PC-3 (cell line): ENCODE results near the gene USP32. TPM values are rescaled to one million over a fixed set of nuclear protein-coding genes. Genes with fewer than 3 reads are reported as not detected.

ENCODE experiments used
- ATAC-seq: fragments of 200-7000 bp; cut with Tn5 transposase; 2 replicates; pipeline ENCODE4 v1.9.1; 2020; ENCODE audit warnings: mild to moderate bottlenecking, moderate library complexity
- BruUV-seq: library from RNA; stranded (reverse); fragments of 400-500 nt; replicated peaks from 2 replicates; lab custom pipeline; 2021; lab: Mats Ljungman, UMichigan
- CTCF ChIA-PET: fragments of 300-600 bp; sonication (Branson Sonifier 250); formaldehyde crosslinking; loops from one replicate; lab custom pipeline; 2022; ENCODE audit warnings: antibody characterized with exemption; lab: Charles Lee
- POLR2A ChIA-PET: fragments of 300-600 bp; sonication (Branson Sonifier 250); formaldehyde crosslinking; loops from one replicate; lab custom pipeline; 2022; ENCODE audit warnings: antibody characterized with exemption; ENCODE audit not compliant: unreplicated experiment; lab: Charles Lee
- DNase-seq: peaks from one replicate; pipeline ENCODE4 v3.0.0-alpha.2; 2015
- H2AFZ ChIP-seq: fragments of 300-600 bp; sonication (generic); 2 replicates; pipeline ENCODE4 v1.6.0; 2016; ENCODE audit warnings: antibody characterized with exemption, low read length
- H3F3A ChIP-seq: fragments of 300-600 bp; sonication (generic); one replicate; pipeline ENCODE4 v1.6.0; 2017; ENCODE audit warnings: antibody characterized with exemption, low read length, control low read depth, mild to moderate bottlenecking; ENCODE audit not compliant: unreplicated experiment
- H3K27ac ChIP-seq: fragments of 300-600 bp; sonication (generic); 2 replicates; pipeline ENCODE4 v1.5.1; 2016; ENCODE audit warnings: mild to moderate bottlenecking, low read length
- H3K27me3 ChIP-seq: fragments of 300-600 bp; sonication (generic); 2 replicates; pipeline ENCODE4 v1.6.1; 2016; ENCODE audit warnings: low read length, mixed read lengths
- H3K36me3 ChIP-seq: fragments of 300-600 bp; sonication (generic); 2 replicates; pipeline ENCODE4 v1.6.1; 2016; ENCODE audit warnings: low read depth, mixed run types, low read length, mixed read lengths
- H3K4me1 ChIP-seq: fragments of 300-600 bp; sonication (generic); 2 replicates; pipeline ENCODE4 v1.5.1; 2016; ENCODE audit warnings: low read length; ENCODE audit not compliant: insufficient read depth
- H3K4me2 ChIP-seq: fragments of 300-600 bp; sonication (generic); 2 replicates; pipeline ENCODE4 v1.6.0; 2016; ENCODE audit warnings: low read length
- H3K4me3 ChIP-seq: fragments of 300-600 bp; sonication (generic); 2 replicates; pipeline ENCODE4 v1.5.1; 2016; ENCODE audit warnings: mild to moderate bottlenecking, low read length, mixed read lengths
- H3K79me2 ChIP-seq: fragments of 300-600 bp; sonication (generic); 2 replicates; pipeline ENCODE4 v1.6.1; 2017; ENCODE audit warnings: low read length, mixed read lengths
- H3K9ac ChIP-seq: fragments of 300-600 bp; sonication (generic); 2 replicates; pipeline ENCODE4 v1.6.0; 2016; ENCODE audit warnings: mild to moderate bottlenecking, low read length
- H3K9me2 ChIP-seq: fragments of 300-600 bp; sonication (generic); replicated peaks from 2 replicates; pipeline ENCODE4 v1.6.1; 2016; ENCODE audit warnings: mixed run types, low read length, mixed read lengths
- H3K9me3 ChIP-seq: fragments of 300-600 bp; sonication (generic); 2 replicates; pipeline ENCODE4 v1.6.1; 2016; ENCODE audit warnings: low read length, mixed read lengths
- H4K20me1 ChIP-seq: fragments of 300-600 bp; sonication (generic); 2 replicates; pipeline ENCODE4 v1.6.1; 2016; ENCODE audit warnings: low read length, mixed read lengths
- CTCF ChIP-seq: fragments of 300-600 bp; sonication (generic); conservative IDR thresholded peaks from 2 replicates; pipeline ENCODE4 v1.5.1; 2017; ENCODE audit warnings: antibody characterized with exemption, low read depth, mild to moderate bottlenecking, low read length
- EZH2 ChIP-seq: fragments of 300-600 bp; sonication (generic); IDR thresholded peaks from one replicate; pipeline ENCODE4 v1.6.1; 2017; ENCODE audit warnings: antibody characterized with exemption, mild to moderate bottlenecking, low read length; ENCODE audit not compliant: unreplicated experiment
- EZH2phosphoT487 ChIP-seq: fragments of 300-600 bp; sonication (generic); IDR thresholded peaks from 2 replicates; pipeline ENCODE4 v1.6.1; 2018; ENCODE audit warnings: mild to moderate bottlenecking, antibody characterized with exemption, low read length, borderline replicate concordance
- intact Hi-C: fragments of 100-400 bp; cut with micrococcal nuclease; formaldehyde crosslinking; loops from 2 replicates; pipeline ENCODE4 v1.9.0; 2023
- total RNA-seq: library from RNA; depleted of rRNA; stranded (reverse); fragments of >200 nt; gene quantifications from 2 replicates; pipeline ENCODE4 v1.2.3, GENCODE V29; 2014

USP32 gene
- total RNA-seq, 1 experiment from 2014 or later = 34.1 TPM

GRCh38 chr17:60371416-60371815 is 20.5 kb downstream of the USP32 start:
- intact Hi-C loops = loop anchor here (5.0 kb wide), 1 partner anchor 49 kb away; no protein-coding TSS in a partner anchor
- H3K9ac ChIP-seq = no peak overlapping the region
- H3K27me3 ChIP-seq = no peaks in the 10 kb centered on the region
- ChIA-PET POLR2A (interaction anchor here (0.6 kb wide), 1 partner anchor 19 kb away, joined by 5 read pairs; no protein-coding TSS in a partner anchor), CTCF (interaction anchor here (1.1 kb wide), 1 partner anchor 21 kb away, joined by 3 read pairs; the partner anchor contains the start of gene USP32)
- H3K9me3 ChIP-seq = no peaks in the 10 kb centered on the region
- peak overlapping the region; percentile 2; the same call in 1 of the 2 replicates for H3K4me2 ChIP-seq
- H3K4me3 ChIP-seq = no peak overlapping the region
- H3K9me2 ChIP-seq = no peaks in the 10 kb centered on the region
- no peaks in the 10 kb centered on the region for H3K36me3 ChIP-seq
- H2AFZ ChIP-seq = no peak overlapping the region
- H3K4me1 ChIP-seq = peaks cover 23% of the 10 kb centered on the region
- peaks cover 30% of the 10 kb centered on the region for H3K79me2 ChIP-seq
- peaks cover 4% of the 10 kb centered on the region; the same call in 1 of the 2 replicates for H4K20me1 ChIP-seq
- no TSS peak for BruUV-seq
- H3F3A ChIP-seq = no peaks in the 10 kb centered on the region
- ATAC-seq (no peak), DNase-seq (no peak)
- H3K27ac ChIP-seq = 0 out of 2 replicates have a peak overlapping the region, but pooled peaks have one; percentile 8
- TF ChIP-seq EZH2phosphoT487 (no peak), CTCF (no peak), EZH2 (no peak)

- no peak for DNase-seq
- Histone ChIP-seq H3K9ac (no peak overlapping the region), H3K79me2 (peaks cover 30% of the 10 kb centered on the region), H2AFZ (no peak overlapping the region), H3K4me2 (no peak overlapping the region), H3K4me1 (peaks cover 23% of the 10 kb centered on the region), H4K20me1 (peaks cover 4% of the 10 kb centered on the region; the same call in 1 of the 2 replicates), H3K27me3 (no peaks in the 10 kb centered on the region), H3F3A (no peaks in the 10 kb centered on the region), H3K36me3 (no peaks in the 10 kb centered on the region), H3K27ac (no peak overlapping the region), H3K9me3 (no peaks in the 10 kb centered on the region), H3K9me2 (no peaks in the 10 kb centered on the region), H3K4me3 (no peak overlapping the region)
- ATAC-seq = no peak
- no peak for TF ChIP-seq EZH2phosphoT487
- TF ChIP-seq CTCF = no peak
- no peak for TF ChIP-seq EZH2
- ChIA-PET POLR2A (no interaction called here), CTCF (no interaction called here)
- intact Hi-C loops = loop anchor here (5.0 kb wide), 1 partner anchor 47 kb away; no protein-coding TSS in a partner anchor
- BruUV-seq = no TSS peak
Measured at GRCh38 chr17:60369727-60370126, 22.2 kb downstream of the USP32 start.
